ENCODE results near the gene GARNL3. TPM values are rescaled to one million over a fixed set of nuclear protein-coding genes. Genes with fewer than 3 reads are reported as not detected.

Gene GARNL3
- total RNA-seq, 1 experiment from 2014 or later = 1.2 TPM

GRCh38 chr9:127426756-127427155 is 162.2 kb downstream of the GARNL3 start:
- peaks cover 21% of the 10 kb centered on the region for H3K4me1 ChIP-seq (ENCODE audit: low read length)
- no peaks in the 10 kb centered on the region for H4K20me1 ChIP-seq (ENCODE audit: insufficient read depth, low read depth, low read length)
- DNase-seq = no peak
- peaks cover 12% of the 10 kb centered on the region for H3K36me3 ChIP-seq (ENCODE audit: insufficient read depth, low read length)
- H3K4me3 ChIP-seq (ENCODE audit: low read length) = no peak overlapping the region
- no peaks in the 10 kb centered on the region for H3K9me3 ChIP-seq (ENCODE audit: low read length)
- H3K4me2 ChIP-seq (ENCODE audit: low read depth, low read length, poor library complexity, severe bottlenecking) = no peak overlapping the region
- H3K9ac ChIP-seq (ENCODE audit: low read length) = no peak overlapping the region
- no peaks in the 10 kb centered on the region for H3K9me2 ChIP-seq (replicated peaks; ENCODE audit: insufficient read depth, low read length)
- H3K79me2 ChIP-seq (ENCODE audit: low read length) = peaks cover 65% of the 10 kb centered on the region
- H3K27me3 ChIP-seq (ENCODE audit: low read length) = no peaks in the 10 kb centered on the region
- H2AFZ ChIP-seq (ENCODE audit: low read length) = no peak overlapping the region
- no peak overlapping the region for H3K27ac ChIP-seq (ENCODE audit: low read length)

GRCh38 chr9:127428348-127428747 is 163.8 kb downstream of the GARNL3 start:
- Histone ChIP-seq H3K4me3 (ENCODE audit: low read length) (no peak overlapping the region), H3K4me1 (ENCODE audit: low read length) (peaks cover 11% of the 10 kb centered on the region), H3K36me3 (ENCODE audit: insufficient read depth, low read length) (peaks cover 14% of the 10 kb centered on the region), H3K79me2 (ENCODE audit: low read length) (peaks cover 52% of the 10 kb centered on the region), H3K4me2 (ENCODE audit: low read depth, low read length, poor library complexity, severe bottlenecking) (no peak overlapping the region), H2AFZ (ENCODE audit: low read length) (no peak overlapping the region), H4K20me1 (ENCODE audit: insufficient read depth, low read depth, low read length) (no peaks in the 10 kb centered on the region), H3K27me3 (ENCODE audit: low read length) (no peaks in the 10 kb centered on the region), H3K27ac (ENCODE audit: low read length) (no peak overlapping the region), H3K9ac (ENCODE audit: low read length) (no peak overlapping the region), H3K9me2 (replicated peaks; ENCODE audit: insufficient read depth, low read length) (no peaks in the 10 kb centered on the region), H3K9me3 (ENCODE audit: low read length) (no peaks in the 10 kb centered on the region)
- no peak for DNase-seq

GRCh38 chr9:127430415-127430814 is 165.8 kb downstream of the GARNL3 start:
- Histone ChIP-seq H3K36me3 (ENCODE audit: insufficient read depth, low read length) (peaks cover 20% of the 10 kb centered on the region), H3K27ac (ENCODE audit: low read length) (no peak overlapping the region), H3K9me2 (replicated peaks; ENCODE audit: insufficient read depth, low read length) (no peaks in the 10 kb centered on the region), H3K9ac (ENCODE audit: low read length) (no peak overlapping the region), H3K27me3 (ENCODE audit: low read length) (no peaks in the 10 kb centered on the region), H3K4me2 (ENCODE audit: low read depth, low read length, poor library complexity, severe bottlenecking) (no peak overlapping the region), H3K4me3 (ENCODE audit: low read length) (no peak overlapping the region), H2AFZ (ENCODE audit: low read length) (no peak overlapping the region), H4K20me1 (ENCODE audit: insufficient read depth, low read depth, low read length) (no peaks in the 10 kb centered on the region), H3K9me3 (ENCODE audit: low read length) (no peaks in the 10 kb centered on the region), H3K4me1 (ENCODE audit: low read length) (peaks cover 5% of the 10 kb centered on the region), H3K79me2 (ENCODE audit: low read length) (peaks cover 37% of the 10 kb centered on the region)
- DNase-seq = no peak

- Histone ChIP-seq H4K20me1 (ENCODE audit: insufficient read depth, low read depth, low read length) (no peaks in the 10 kb centered on the region), H3K4me2 (ENCODE audit: low read depth, low read length, poor library complexity, severe bottlenecking) (no peak overlapping the region), H3K27me3 (ENCODE audit: low read length) (no peaks in the 10 kb centered on the region), H3K9me3 (ENCODE audit: low read length) (no peaks in the 10 kb centered on the region), H3K4me1 (ENCODE audit: low read length) (no peaks in the 10 kb centered on the region), H3K79me2 (ENCODE audit: low read length) (no peaks in the 10 kb centered on the region), H3K27ac (ENCODE audit: low read length) (no peak overlapping the region), H3K9ac (ENCODE audit: low read length) (no peak overlapping the region), H3K36me3 (ENCODE audit: insufficient read depth, low read length) (peaks cover 20% of the 10 kb centered on the region), H2AFZ (ENCODE audit: low read length) (no peak overlapping the region), H3K9me2 (replicated peaks; ENCODE audit: insufficient read depth, low read length) (no peaks in the 10 kb centered on the region), H3K4me3 (ENCODE audit: low read length) (no peak overlapping the region)
- DNase-seq = no peak
Observed at GRCh38 chr9:127437497-127438264, 173.1 kb downstream of the GARNL3 start.

GRCh38 chr9:127438394-127438793 is 173.8 kb downstream of the GARNL3 start:
- Histone ChIP-seq H3K4me2 (ENCODE audit: low read depth, low read length, poor library complexity, severe bottlenecking) (no peak overlapping the region), H3K9me3 (ENCODE audit: low read length) (no peaks in the 10 kb centered on the region), H3K79me2 (ENCODE audit: low read length) (no peaks in the 10 kb centered on the region), H3K9ac (ENCODE audit: low read length) (no peak overlapping the region), H3K27me3 (ENCODE audit: low read length) (no peaks in the 10 kb centered on the region), H3K4me3 (ENCODE audit: low read length) (no peak overlapping the region), H3K4me1 (ENCODE audit: low read length) (no peaks in the 10 kb centered on the region), H3K36me3 (ENCODE audit: insufficient read depth, low read length) (peaks cover 18% of the 10 kb centered on the region), H3K27ac (ENCODE audit: low read length) (no peak overlapping the region), H4K20me1 (ENCODE audit: insufficient read depth, low read depth, low read length) (no peaks in the 10 kb centered on the region), H2AFZ (ENCODE audit: low read length) (no peak overlapping the region), H3K9me2 (replicated peaks; ENCODE audit: insufficient read depth, low read length) (no peaks in the 10 kb centered on the region)
- no peak for DNase-seq

Other genes starting within 250 kb of the GARNL3 start
- gene ANGPTL2, start 142.1 kb upstream of the GARNL3 start, total RNA-seq (2014; rRNA removed; shearing (Covaris generic); ENCODE audit: low replicate concordance) = not detected in 2 replicates
- gene SLC2A8, start 132.4 kb downstream of the GARNL3 start, total RNA-seq (2014; rRNA removed; shearing (Covaris generic); ENCODE audit: low replicate concordance) = 11.3 and 29.4 TPM in 2 replicates
- gene ZNF79, start 159.6 kb downstream of the GARNL3 start, total RNA-seq (2014; rRNA removed; shearing (Covaris generic); ENCODE audit: low replicate concordance) = 8.1 and 10.5 TPM in 2 replicates
- gene RPL12, start 186.6 kb downstream of the GARNL3 start, total RNA-seq (2014; rRNA removed; shearing (Covaris generic); ENCODE audit: low replicate concordance) = 2,789 and 3,026 TPM in 2 replicates
- gene LRSAM1, start 186.7 kb downstream of the GARNL3 start, total RNA-seq (2014; rRNA removed; shearing (Covaris generic); ENCODE audit: low replicate concordance) = 14.4 and 15.5 TPM in 2 replicates